GM21423 (cell line): Measurements from ENCODE around the gene GPR179.

Experiments used
- ATAC-seq: cut with Tn5 transposase; IDR thresholded peaks from one replicate; pipeline ENCODE4 v1.9.1; 2021; ENCODE audit warnings: mild to moderate bottlenecking, moderate library complexity; ENCODE audit not compliant: unreplicated experiment

Gene GPR179, protein sequence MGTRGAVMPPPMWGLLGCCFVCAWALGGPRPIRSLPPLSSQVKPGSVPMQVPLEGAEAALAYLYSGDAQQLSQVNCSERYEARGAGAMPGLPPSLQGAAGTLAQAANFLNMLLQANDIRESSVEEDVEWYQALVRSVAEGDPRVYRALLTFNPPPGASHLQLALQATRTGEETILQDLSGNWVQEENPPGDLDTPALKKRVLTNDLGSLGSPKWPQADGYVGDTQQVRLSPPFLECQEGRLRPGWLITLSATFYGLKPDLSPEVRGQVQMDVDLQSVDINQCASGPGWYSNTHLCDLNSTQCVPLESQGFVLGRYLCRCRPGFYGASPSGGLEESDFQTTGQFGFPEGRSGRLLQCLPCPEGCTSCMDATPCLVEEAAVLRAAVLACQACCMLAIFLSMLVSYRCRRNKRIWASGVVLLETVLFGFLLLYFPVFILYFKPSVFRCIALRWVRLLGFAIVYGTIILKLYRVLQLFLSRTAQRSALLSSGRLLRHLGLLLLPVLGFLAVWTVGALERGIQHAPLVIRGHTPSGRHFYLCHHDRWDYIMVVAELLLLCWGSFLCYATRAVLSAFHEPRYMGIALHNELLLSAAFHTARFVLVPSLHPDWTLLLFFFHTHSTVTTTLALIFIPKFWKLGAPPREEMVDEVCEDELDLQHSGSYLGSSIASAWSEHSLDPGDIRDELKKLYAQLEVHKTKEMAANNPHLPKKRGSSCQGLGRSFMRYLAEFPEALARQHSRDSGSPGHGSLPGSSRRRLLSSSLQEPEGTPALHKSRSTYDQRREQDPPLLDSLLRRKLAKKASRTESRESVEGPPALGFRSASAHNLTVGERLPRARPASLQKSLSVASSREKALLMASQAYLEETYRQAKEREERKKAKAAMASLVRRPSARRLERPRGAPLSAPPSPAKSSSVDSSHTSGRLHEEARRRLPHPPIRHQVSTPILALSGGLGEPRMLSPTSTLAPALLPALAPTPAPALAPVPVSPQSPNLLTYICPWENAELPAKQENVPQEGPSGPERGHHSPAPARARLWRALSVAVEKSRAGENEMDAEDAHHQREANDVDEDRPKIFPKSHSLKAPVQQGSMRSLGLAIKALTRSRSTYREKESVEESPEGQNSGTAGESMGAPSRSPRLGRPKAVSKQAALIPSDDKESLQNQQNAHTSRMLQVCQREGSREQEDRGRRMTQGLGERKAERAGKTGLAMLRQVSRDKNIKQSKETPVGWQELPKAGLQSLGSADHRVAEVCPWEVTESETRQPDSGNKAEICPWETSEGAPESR (N-terminal part only)

DNA sequence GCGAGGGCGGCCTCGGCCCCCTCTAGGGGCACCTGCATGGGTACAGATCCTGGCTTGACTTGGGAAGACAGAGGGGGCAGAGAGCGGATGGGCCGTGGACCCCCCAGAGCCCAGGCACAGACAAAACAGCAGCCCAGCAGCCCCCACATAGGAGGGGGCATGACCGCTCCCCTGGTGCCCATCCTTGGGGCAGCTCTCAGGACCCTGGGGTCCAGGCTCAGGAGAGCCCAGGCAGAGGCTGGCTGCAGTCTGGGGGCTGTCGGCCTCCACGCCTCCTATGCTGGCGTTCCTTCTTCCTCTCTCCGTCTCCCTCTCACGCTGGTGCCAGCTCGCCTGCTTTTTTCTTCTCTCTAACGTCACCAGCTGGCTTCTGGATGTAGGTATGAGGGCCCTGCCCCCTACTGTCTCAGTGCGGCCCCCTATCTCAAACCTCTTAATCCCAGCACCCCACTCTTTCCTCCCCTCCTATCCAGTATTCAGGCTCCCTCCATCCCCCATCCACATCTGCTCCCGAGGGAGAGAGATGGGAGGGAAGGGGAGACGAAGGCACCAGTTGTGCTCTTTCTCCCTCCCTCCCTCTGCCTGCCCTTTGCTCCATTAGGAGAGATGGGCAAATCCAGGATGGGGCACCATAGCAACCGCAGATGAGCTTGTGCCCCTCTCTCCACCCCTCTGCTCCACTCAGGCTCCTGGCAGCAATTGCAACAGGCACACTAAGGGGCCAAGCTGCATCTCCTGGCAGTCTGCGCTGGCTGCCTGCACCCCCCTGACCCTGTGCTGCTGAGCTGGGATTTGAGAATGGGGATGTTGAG, at the start of gene GPR179:
Gene GPR179 (minus strand): TSS at position 349 of the 812 bp plus-strand sequence. CDS start 167 bp downstream, at position 182.
- ATAC-seq: no peak

GRCh38 chr17:38379448-38379847, 35.7 kb upstream of the GPR179 start:
- ATAC-seq: no peak

DNA sequence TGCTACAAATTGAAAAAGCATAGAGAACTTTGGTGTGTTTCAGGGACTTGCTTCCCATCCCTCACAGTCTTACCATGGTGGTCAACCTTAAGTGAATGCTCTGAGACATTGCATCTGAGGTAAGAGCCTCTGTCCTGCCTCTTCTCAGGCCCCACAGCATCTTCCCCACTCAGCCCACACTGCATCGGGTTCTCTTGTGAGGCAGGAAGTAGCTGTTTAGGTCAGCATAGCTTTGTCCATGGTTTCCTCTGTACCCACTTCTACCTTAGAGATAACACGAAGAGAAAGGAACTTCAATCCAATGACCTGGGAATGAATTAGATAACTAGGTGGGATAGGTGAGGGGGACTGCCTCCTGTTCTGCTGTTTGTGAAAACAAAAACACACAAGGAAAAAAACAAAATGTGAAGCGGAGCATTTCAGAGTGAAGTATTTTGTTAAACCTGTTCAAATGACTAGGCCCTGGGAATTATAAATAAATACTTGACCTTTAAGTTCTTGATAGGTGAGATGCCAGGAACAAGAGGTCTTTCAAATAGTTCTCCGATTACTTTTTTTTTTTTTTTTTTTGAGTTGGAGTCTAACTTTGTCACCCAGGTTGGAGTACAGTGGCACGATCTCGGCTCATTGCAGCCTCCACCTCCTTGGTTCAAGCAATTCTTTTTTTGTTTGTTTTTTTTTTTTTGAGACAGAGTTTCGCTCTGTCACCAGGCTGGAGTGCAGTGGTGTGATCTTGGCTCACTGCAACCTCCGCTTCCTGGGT, 25.5 kb upstream of the GPR179 start:
- ATAC-seq: no peak

DNA sequence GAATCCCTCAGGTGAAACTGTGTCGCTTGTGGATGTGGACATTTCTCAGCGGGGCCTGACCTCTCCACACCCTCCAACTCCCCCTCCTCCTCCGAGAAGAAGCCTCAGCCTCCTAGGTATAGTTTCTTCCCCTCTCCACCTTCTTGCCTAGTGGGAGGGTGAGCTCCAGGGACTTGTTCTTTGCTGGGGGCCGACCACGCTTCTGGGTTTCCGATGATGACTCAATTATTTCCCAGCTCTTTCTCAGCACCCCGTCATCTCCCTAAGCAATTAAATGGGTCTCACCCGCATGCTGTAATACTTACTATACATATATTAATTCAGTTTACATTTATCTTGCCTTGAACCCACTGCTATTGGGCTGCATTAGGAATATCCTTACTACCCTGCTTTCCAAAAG, 21.0 kb upstream of the GPR179 start:
- no peak for ATAC-seq

GRCh38 chr17:38363016-38363415, 19.3 kb upstream of the GPR179 start:
- no peak for ATAC-seq

- ATAC-seq: no peak
Measured at GRCh38 chr17:38361694-38362465, 18.1 kb upstream of the GPR179 start.

GRCh38 chr17:38358586-38359513, 15.1 kb upstream of the GPR179 start:
- ATAC-seq: no peak

DNA sequence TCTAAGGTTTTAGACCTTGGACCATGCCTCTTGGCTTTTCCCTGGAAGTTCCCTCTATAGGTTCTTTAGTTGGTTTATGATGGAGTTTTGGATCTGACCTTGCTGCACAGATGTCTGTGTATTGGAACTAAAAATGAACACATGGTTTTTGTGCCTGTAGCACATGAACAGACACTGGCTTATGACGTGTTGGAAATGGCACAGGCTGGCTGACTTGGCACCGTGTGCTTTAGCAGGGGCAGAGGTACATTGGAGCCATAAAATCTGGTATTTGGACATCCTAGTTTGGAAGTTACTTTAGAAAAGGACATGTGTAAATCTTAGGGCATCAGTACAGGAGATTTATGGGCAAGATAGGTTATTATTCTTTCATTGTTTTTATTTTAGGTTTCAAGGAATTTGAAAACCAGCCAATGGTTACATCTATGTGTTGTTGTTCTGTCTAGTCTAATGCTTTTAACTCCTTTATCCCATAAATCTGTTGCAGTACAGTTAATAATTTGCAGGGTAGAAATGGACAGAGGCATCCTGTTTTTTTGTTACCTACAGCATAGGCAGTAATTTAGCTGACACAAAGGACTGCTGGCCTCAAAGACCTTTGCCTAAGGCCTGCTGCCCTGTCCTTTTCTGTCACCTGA, 13.8 kb upstream of the GPR179 start:
- no peak for ATAC-seq

DNA sequence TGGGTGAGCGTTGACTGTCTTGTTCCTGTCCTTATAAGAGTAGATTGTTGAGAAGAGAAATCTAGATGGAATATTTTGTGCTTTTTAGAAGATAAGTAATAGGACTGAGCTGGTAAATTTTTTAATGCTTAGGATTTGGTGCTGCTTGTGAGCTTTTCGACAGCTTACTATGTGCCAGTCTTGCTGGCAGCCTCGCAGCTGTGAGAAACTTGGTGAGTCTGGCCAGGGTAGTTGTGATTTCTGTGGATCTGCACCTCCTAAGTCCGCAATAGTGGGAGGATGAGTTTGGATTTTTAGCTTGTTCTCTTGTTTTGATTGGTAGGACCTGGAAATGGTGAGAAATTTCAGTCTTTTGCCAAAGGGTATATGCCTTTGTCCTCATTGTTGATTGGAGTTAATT, 11.5 kb upstream of the GPR179 start:
- ATAC-seq: no peak

- no peak for ATAC-seq
Measured at GRCh38 chr17:38354466-38354865, 10.7 kb upstream of the GPR179 start.

DNA sequence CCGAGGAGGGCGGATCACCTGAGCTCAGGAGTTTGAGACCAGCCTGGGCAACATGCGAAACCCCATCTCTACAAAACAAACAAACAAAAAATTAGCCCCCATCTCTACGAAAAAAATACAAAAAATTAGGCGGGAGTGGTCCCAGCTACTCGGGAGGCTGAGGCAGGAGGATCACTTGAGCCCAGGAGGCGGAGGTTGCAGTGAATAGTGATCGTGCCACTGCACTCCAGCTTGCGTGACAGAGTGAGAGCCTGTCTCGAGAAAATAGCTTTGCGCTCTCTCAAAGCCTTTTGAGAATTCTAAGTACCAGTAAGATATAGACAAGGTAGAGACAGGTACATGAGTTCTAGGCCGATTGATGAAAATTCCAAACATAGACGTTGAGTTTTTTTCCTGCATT, 9.9 kb upstream of the GPR179 start:
- ATAC-seq: no peak

DNA sequence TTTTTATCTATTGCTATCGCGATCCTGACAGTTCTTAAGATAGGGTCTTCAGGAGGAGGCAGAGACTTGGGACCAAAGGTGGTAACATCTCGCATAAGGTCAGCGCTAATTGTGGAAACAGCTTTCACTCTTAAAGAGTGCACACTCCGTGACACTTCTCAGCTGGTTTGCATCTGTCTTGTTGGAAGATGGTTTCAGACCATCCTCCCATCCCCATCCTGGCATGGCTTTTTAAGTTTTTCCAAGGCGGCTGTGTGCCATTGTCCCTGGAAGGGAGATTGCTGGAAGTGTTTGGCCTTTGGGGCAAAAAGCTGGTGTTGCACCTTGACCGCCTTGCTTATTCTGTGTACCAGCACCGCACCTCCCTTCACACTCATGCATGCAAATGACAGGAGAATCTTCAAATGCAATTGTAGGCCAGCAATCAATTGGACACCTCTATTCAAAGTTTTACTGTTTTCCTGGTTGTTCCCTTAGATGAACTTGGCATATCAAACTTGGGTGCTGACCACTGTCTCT, 9.4 kb upstream of the GPR179 start:
- ATAC-seq: no peak

GRCh38 chr17:38352245-38353085, 8.7 kb upstream of the GPR179 start:
- ATAC-seq: peak; percentile 11

GRCh38 chr17:38351412-38352222, 7.9 kb upstream of the GPR179 start, which contains the start of gene SOCS7:
TSS of gene SOCS7 (plus strand) at chr17:38351844. CDS start at chr17:38352053, 209 bp downstream.
- peak; percentile 78 for ATAC-seq

DNA sequence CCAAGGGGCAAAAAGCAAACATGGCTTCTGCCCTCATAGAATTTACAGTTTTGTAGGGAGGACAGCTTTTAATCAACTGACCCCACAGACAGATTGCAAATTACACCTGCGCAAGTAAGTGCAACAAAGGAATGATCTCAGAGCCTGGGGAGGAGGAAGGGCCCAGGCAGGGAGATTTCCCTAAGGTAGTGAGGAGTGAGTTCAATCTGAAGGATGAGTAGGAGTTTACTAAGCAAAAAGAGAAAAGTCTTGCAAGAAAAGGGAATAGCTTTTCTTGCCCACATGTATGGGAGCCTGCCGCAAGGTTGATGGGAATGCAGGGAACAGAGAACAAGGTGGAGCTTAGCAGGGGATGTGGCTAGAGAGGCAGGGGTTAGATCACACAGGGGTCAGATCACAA, 6.3 kb upstream of the GPR179 start:
- no peak for ATAC-seq
